Mesothelial cell of epicardium (in vitro differentiated cells): ENCODE measurements around the gene MSRB3. TPM values are rescaled to one million over a fixed set of nuclear protein-coding genes. Genes with fewer than 3 reads are reported as not detected.
A peak's percentile ranks its signal among the peaks of the same experiment; 100 is the strongest.

Source experiments
- DNase-seq, 2 experiments: peaks; one replicate each; pipeline ENCODE4 v3.0.0; 2021; ENCODE audit warnings: low spot score in 2 of 2; ENCODE audit not compliant: unreplicated experiment in 2 of 2
- H3K27ac Mint-ChIP-seq: 2 replicates; pipeline ENCODE4 v1.8.0; 2021; ENCODE audit warnings: mixed read lengths
- H3K27me3 Mint-ChIP-seq: 2 replicates; pipeline ENCODE4 v1.8.0; 2021; ENCODE audit warnings: low read depth, mixed read lengths
- H3K36me3 Mint-ChIP-seq: 2 replicates; pipeline ENCODE4 v1.8.0; 2021; ENCODE audit warnings: mixed read lengths
- H3K4me1 Mint-ChIP-seq: 2 replicates; pipeline ENCODE4 v1.8.0; 2021; ENCODE audit warnings: mixed read lengths
- H3K4me3 Mint-ChIP-seq: 2 replicates; pipeline ENCODE4 v1.8.0; 2021; ENCODE audit warnings: mild to moderate bottlenecking, moderate library complexity, mixed read lengths
- H3K9me3 Mint-ChIP-seq: 2 replicates; pipeline ENCODE4 v1.8.0; 2021; ENCODE audit warnings: mixed read lengths
- total RNA-seq: library from RNA; stranded (reverse); gene quantifications from 3 replicates; pipeline ENCODE4 v1.2.1, GENCODE V29; 2021
- TF ChIP-seq, protein P1 (sequence below): fragments of 200-600 bp; sonication (generic); IDR thresholded peaks from one replicate; pipeline ENCODE4 v1.5.0; 2021; ENCODE audit warnings: antibody characterized with exemption; ENCODE audit not compliant: unreplicated experiment

MSRB3 gene
- total RNA-seq, 1 donor from 2014 or later, result 20.4 TPM

DNA sequence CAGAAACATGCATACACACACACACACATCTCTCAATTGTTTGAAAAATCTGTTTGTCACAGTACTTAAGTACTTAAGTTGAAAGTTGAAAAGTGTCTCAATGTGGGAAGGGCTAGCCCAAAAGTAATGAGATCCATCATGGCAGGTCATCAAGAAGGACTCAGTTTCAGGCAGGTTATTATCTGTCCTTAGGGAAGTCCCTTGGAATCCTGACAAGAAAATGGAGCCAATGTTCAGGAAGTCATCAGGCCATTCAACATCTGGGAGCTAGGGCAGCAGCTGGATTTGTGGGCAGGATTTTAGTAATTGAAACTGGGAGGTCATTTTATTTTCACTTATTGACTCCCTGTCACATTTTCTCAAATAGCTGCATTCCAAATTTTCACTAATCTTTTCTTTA lies 56.0 kb downstream of the MSRB3 start:
- H3K36me3 Mint-ChIP-seq, result peaks cover 4% of the 10 kb centered on the region
- H3K4me1 Mint-ChIP-seq, result peaks cover 61% of the 10 kb centered on the region
- H3K4me3 Mint-ChIP-seq, result no peak overlapping the region
- TF ChIP-seq, protein P1, sequence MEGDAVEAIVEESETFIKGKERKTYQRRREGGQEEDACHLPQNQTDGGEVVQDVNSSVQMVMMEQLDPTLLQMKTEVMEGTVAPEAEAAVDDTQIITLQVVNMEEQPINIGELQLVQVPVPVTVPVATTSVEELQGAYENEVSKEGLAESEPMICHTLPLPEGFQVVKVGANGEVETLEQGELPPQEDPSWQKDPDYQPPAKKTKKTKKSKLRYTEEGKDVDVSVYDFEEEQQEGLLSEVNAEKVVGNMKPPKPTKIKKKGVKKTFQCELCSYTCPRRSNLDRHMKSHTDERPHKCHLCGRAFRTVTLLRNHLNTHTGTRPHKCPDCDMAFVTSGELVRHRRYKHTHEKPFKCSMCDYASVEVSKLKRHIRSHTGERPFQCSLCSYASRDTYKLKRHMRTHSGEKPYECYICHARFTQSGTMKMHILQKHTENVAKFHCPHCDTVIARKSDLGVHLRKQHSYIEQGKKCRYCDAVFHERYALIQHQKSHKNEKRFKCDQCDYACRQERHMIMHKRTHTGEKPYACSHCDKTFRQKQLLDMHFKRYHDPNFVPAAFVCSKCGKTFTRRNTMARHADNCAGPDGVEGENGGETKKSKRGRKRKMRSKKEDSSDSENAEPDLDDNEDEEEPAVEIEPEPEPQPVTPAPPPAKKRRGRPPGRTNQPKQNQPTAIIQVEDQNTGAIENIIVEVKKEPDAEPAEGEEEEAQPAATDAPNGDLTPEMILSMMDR, result no peak
- no peak for DNase-seq
- H3K27ac Mint-ChIP-seq, result peak overlapping the region; percentile 93
- H3K9me3 Mint-ChIP-seq, result peaks cover 4% of the 10 kb centered on the region
- H3K27me3 Mint-ChIP-seq, result no peaks in the 10 kb centered on the region

DNA sequence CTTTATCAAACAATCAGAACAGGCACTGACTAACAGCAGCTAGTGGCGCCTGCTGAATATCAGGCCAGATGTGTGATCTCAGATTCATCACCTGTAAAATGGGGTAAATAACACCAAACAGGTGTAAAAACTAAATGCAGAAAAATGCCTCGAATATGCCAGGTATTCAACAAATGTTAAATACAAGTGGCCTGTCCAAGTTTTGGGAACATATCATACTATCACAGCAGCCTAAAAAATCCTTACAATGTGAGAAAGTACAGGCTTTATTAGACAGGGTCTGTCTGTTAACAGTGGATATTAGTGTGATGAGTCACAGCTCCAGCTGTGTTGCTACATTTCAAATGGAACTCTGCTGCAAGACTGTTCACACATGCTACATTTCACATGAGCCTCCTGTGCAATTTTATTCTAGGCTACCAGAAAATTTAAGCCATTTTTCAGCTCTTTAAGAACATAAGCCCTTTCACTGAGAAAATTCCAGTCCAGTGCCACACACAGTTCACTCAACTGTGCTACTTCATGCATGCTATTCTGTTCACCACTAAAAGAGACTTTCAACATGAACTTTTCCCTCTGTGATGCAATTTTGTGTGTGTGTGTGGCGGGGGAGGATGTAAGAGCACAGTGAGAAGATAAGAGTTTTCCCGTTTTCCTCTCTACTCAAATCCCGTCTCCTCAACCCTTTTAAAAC lies 56.7 kb downstream of the MSRB3 start:
- no peaks in the 10 kb centered on the region for H3K27me3 Mint-ChIP-seq
- H3K4me1 Mint-ChIP-seq, result peaks cover 55% of the 10 kb centered on the region
- H3K4me3 Mint-ChIP-seq, result no peak overlapping the region
- no peak for DNase-seq
- peaks cover 10% of the 10 kb centered on the region for H3K36me3 Mint-ChIP-seq
- peaks cover 10% of the 10 kb centered on the region for H3K9me3 Mint-ChIP-seq
- peak overlapping the region; percentile 93 for H3K27ac Mint-ChIP-seq
- TF ChIP-seq, protein P1, result no peak

GRCh38 chr12:65335981-65336380 lies 57.5 kb downstream of the MSRB3 start:
- Mint-ChIP-seq H3K36me3 (peaks cover 14% of the 10 kb centered on the region), H3K4me1 (peaks cover 47% of the 10 kb centered on the region), H3K27me3 (no peaks in the 10 kb centered on the region), H3K9me3 (peaks cover 16% of the 10 kb centered on the region), H3K27ac (peak overlapping the region; percentile 93), H3K4me3 (no peak overlapping the region)
- TF ChIP-seq, protein P1, result no peak
- DNase-seq, result no peak

- TF ChIP-seq, protein P1, result no peak
Measured at GRCh38 chr12:65339161-65339560, 60.7 kb downstream of the MSRB3 start.

GRCh38 chr12:65343230-65343629 lies 64.7 kb downstream of the MSRB3 start:
- Mint-ChIP-seq H3K4me1 (no peaks in the 10 kb centered on the region), H3K36me3 (peaks cover 24% of the 10 kb centered on the region), H3K27ac (no peak overlapping the region), H3K4me3 (no peak overlapping the region), H3K27me3 (no peaks in the 10 kb centered on the region), H3K9me3 (peaks cover 23% of the 10 kb centered on the region)
- TF ChIP-seq, protein P1, result no peak
- no peak for DNase-seq

More at GRCh38 chr12:65339161-65339560, 60.7 kb downstream of the MSRB3 start:
- Mint-ChIP-seq H3K4me1 (peaks cover 21% of the 10 kb centered on the region), H3K9me3 (peaks cover 19% of the 10 kb centered on the region), H3K36me3 (peaks cover 17% of the 10 kb centered on the region), H3K4me3 (no peak overlapping the region), H3K27ac (no peak overlapping the region), H3K27me3 (no peaks in the 10 kb centered on the region)
- DNase-seq, result no peak
